ENCODE data around the gene EIF4G3.
"Not testable (repeated sequence)": the region's sequence is repeated elsewhere in the genome, so short reads cannot be mapped to it uniquely, and the experiment has no call there.

The EIF4G3 gene

GRCh38 chr1:21065851-21066250, 110.8 kb downstream of the EIF4G3 start:
- DNase-seq (ENCODE audit: low spot score): no peak

- DNase-seq (ENCODE audit: low spot score): no peak
Observed at GRCh38 chr1:21064057-21064456, 112.6 kb downstream of the EIF4G3 start.

DNA sequence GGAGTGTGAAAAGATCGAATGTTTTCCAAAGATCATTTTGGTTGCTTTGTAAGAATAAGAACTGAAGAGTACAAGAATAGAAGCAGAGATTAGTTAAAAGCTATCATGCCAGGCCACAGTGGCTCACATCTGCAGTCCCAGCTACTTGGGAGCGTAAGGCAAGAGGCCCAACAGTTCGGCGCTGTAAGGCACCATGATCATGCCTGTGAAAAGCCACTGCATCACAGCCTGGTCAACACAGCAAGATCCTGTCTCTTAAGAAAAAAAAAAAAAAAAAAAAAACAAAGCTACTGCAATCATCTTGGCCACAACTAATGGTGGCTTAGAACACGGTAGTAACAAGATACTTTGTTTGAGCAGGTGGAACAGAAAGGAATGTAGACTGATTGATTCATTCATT, 116.2 kb downstream of the EIF4G3 start:
- no peak for DNase-seq (ENCODE audit: low spot score)

DNA sequence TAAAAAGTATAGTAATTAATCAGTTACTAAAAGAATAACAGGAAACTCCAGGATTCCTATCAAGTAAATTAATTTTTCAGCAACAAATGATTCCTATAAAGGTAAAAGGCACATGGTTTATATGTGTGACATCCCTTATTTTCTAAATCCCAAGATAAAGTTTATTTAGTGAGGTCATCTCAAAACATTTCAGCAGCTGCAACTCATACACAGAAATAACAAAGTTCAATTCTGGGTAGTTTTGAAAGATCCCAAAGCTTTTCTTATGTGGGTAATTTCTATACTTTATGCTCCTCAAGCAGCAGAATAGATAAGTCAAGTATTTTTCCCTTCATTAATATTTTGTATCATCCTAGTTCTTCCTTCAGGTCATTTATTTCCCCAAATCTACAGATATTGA, 117.7 kb downstream of the EIF4G3 start:
- DNase-seq (ENCODE audit: low spot score): no peak

DNA sequence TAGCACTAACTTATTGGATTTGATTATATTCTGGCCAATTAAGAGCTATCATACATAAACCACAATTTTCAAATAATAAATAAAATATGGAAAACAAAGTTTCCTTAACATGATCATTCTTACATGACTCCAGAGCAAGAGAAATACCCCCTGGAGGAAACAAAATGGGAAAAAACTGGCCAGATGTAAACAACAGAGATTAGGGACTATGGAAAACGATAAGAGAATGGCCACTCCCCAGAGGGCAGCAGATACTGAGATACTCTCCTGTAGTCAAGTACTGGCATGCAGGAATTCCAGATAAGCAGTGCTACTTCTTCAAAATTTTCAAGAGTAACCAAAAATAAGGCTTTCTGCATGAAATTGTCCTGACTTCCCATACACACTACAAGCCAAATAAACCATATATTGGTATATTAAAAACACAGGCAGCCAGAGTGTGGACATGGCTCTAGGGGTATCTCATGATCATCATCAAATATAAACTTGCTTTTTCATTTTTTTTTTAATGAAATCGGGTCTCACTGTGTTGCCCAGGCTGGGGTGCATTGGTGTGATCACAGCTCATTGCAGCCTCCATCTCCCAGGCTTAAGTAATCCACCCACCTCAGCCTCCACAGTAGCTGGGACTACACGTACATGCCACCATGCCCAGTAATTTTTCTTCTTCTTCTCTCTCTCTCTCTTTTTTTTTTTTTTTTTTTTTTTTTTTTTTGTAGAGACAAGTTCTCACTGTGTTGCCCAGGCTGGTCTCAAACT, 118.5 kb downstream of the EIF4G3 start:
- DNase-seq (ENCODE audit: low spot score): no peak

GRCh38 chr1:21053189-21053928, 123.3 kb downstream of the EIF4G3 start:
- not testable (repeated sequence) for DNase-seq (ENCODE audit: low spot score)

DNA sequence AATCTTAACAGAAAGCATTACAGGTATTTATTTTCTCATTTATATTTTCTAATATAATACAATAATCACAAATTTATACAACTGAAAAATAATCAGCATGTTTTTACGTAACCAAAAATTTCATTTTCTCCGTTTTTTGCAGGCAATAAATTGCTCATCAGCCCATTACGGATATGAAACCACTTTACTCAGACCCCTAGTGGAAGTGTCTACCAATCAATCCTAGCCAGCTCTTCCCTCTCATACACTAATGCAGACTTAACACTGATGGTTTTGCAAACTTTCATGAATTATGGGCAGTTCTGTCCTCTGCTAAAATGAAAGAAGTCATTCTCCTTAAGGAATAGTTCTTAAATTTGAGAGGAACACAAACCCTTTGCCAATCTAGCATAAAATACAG, 124.7 kb downstream of the EIF4G3 start:
- no peak for DNase-seq (ENCODE audit: low spot score)

GRCh38 chr1:21051177-21051825, 125.4 kb downstream of the EIF4G3 start:
- no peak for DNase-seq (ENCODE audit: low spot score)

DNA sequence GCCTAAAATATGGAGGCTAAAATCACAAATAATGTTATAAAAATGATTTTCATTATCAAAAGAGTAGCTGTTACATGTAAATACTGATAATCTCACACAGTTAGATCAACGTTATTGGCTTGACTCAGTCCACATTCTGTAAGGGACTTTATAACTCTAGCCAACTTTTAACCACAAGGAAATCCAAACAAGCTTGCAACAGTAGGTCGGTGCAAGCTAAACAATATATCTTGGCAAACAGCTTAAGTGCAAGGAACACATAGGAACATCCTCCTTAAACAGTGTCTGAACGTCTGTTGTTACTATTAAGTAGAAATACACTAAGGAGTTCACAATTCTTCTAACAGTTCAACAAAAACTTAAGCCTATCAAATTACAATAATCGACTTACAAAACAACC, 126.7 kb downstream of the EIF4G3 start:
- DNase-seq (ENCODE audit: low spot score): no peak

GRCh38 chr1:21048462-21048861, 128.2 kb downstream of the EIF4G3 start:
- no peak for DNase-seq (ENCODE audit: low spot score)

GRCh38 chr1:21046132-21046531, 130.6 kb downstream of the EIF4G3 start:
- DNase-seq (ENCODE audit: low spot score): no peak

GRCh38 chr1:21045351-21045750, 131.3 kb downstream of the EIF4G3 start:
- DNase-seq (ENCODE audit: low spot score): no peak

- DNase-seq (ENCODE audit: low spot score): no peak
Observed at GRCh38 chr1:21042929-21043605, 133.6 kb downstream of the EIF4G3 start.

GRCh38 chr1:21041541-21041940, 135.2 kb downstream of the EIF4G3 start:
- no peak for DNase-seq (ENCODE audit: low spot score)

GRCh38 chr1:21037091-21037490, 139.6 kb downstream of the EIF4G3 start:
- DNase-seq (ENCODE audit: low spot score): no peak

GRCh38 chr1:21035794-21036193, 140.9 kb downstream of the EIF4G3 start:
- DNase-seq (ENCODE audit: low spot score): no peak

- DNase-seq (ENCODE audit: low spot score): no peak
Observed at GRCh38 chr1:21034725-21035628, 141.7 kb downstream of the EIF4G3 start.

- no peak for DNase-seq (ENCODE audit: low spot score)
Observed at GRCh38 chr1:21032741-21033140, 144.0 kb downstream of the EIF4G3 start.

GRCh38 chr1:21030181-21030580, 146.5 kb downstream of the EIF4G3 start:
- no peak for DNase-seq (ENCODE audit: low spot score)

- DNase-seq (ENCODE audit: low spot score): no peak
Observed at GRCh38 chr1:21028520-21029145, 148.1 kb downstream of the EIF4G3 start.

DNA sequence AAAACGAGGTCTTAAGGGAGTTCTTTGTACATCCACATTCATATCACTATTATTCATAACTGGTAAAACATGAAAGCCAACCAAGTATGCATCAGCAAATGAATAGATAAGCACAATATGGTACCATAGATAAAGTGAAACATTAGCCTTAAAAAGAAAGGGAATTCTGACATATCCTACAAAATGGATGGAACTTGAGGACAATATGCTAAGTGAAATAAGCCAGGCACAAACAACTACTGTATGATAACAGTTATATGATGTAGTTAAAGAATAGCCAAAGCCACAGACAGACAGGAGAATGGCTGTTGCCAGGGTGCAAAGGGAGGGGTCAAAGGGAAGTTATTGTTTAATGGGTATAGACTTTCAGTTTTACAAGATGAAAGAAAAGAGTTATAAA, 148.9 kb downstream of the EIF4G3 start:
- no peak for DNase-seq (ENCODE audit: low spot score)

Data from kidney tubule cell (primary cell).